ENCODE results near the gene PHAX.
"Not testable (repeated sequence)": the region's sequence is repeated elsewhere in the genome, so short reads cannot be mapped to it uniquely, and the experiment has no call there.

PHAX gene

GRCh38 chr5:126583761-126584160 is 17.0 kb upstream of the PHAX start:
- Histone ChIP-seq H3K4me1 (ENCODE audit: control insufficient read depth, insufficient read depth, low read length) (no peaks in the 10 kb centered on the region), H3K27me3 (ENCODE audit: control insufficient read depth, insufficient read depth, low read length) (no peaks in the 10 kb centered on the region), H3K4me3 (ENCODE audit: low read length) (no peak overlapping the region), H3K27ac (ENCODE audit: low read length) (no peak overlapping the region), H3K9me3 (ENCODE audit: control insufficient read depth, insufficient read depth, low read length) (no peaks in the 10 kb centered on the region), H3K36me3 (ENCODE audit: control insufficient read depth, insufficient read depth, low read length) (peaks cover 21% of the 10 kb centered on the region; the same call in 1 of the 2 replicates)
- DNase-seq (ENCODE audit: low read depth, low spot score), result no peak
- no CpG with 5 or more reads among the region's 3 CpGs for WGBS (ENCODE audit: insufficient coverage, insufficient read length)

DNA sequence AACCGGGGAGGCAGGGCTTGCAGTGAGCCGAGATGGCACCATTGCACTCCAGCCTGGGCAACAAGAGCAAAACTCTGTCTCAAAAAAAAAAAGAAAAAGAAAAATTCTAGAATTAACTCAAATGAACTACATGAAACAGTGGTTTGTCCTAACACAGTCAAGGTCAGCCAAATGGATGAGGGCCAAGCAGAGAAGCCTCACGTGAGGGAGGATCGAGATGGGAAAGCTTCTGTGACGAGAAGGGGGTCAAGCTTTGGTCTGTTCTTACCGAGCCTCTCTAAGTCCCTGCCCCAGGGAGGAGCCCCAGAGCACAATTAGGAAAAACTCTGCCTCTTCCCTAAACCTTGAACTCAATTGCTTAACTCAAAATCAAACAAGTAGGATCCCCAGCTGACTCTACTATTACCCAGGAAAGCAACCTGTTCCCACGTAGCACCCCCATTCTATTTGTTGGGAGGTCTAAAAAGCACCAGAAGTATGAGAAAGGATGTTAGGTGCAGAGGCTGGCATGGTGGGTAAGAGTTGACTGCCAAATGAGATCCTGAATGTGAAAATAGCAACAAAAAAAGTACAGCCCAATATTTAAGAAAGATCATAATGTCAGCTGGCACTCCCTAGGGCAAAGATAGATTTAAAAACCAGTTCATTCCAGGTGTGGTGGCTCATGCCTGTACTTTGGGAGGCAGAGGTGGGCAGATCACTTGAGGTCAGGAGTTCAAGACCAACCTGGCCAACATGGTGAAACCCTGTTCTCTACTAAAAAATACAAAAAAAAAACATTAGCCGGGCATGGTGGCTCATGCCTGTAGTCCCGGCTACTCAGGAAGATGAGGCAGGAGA is 13.0 kb upstream of the PHAX start:
- Histone ChIP-seq H3K36me3 (ENCODE audit: control insufficient read depth, insufficient read depth, low read length) (peaks cover 20% of the 10 kb centered on the region), H3K9me3 (ENCODE audit: control insufficient read depth, insufficient read depth, low read length) (no peaks in the 10 kb centered on the region), H3K4me3 (ENCODE audit: low read length) (no peak overlapping the region), H3K4me1 (ENCODE audit: control insufficient read depth, insufficient read depth, low read length) (no peaks in the 10 kb centered on the region), H3K27me3 (ENCODE audit: control insufficient read depth, insufficient read depth, low read length) (no peaks in the 10 kb centered on the region), H3K27ac (ENCODE audit: low read length) (no peak overlapping the region)
- WGBS (ENCODE audit: insufficient coverage, insufficient read length), result no CpG with 5 or more reads among the region's 9 CpGs
- no peak for DNase-seq (ENCODE audit: low read depth, low spot score)

DNA sequence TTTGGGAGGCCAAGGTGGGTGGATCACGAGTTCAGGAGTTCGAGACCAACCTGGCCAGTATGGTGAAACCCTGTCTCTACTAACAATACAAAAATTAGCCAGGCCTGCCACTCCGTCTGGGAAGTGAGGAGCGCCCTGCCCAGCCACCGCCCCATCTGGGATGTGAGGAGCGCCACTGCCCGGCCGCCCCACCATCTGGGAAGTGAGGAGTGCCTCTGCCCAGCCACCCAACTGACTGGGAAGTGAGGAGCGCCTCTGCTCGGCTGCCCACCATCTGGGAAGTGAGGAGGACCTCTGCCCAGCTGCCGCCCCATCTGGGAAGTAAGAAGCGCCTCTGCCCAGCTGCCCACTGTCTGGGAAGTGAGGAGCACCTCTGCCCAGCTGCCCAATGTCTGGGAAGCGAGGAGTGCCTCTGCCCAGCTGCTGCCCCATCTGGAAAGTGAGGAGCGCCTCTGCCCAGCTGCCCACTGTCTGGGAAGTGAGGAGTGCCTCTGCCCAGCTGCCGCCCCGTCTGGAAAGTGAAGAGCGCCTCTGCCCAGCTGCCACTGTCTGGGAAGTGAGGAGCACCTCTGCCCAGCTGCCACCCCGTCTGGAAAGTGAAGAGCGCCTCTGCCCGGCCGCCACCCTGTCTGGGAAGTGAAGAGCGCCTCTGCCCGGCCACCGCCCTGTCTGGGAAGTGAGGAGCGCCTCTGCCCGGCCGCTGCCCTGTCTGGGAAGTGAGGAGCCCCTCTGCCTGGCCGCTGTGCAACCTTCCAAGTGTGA is 11.0 kb upstream of the PHAX start:
- Histone ChIP-seq H3K4me3 (ENCODE audit: low read length) (no peak overlapping the region), H3K27me3 (ENCODE audit: control insufficient read depth, insufficient read depth, low read length) (no peaks in the 10 kb centered on the region), H3K36me3 (ENCODE audit: control insufficient read depth, insufficient read depth, low read length) (peaks cover 18% of the 10 kb centered on the region), H3K27ac (ENCODE audit: low read length) (no peak overlapping the region), H3K9me3 (ENCODE audit: control insufficient read depth, insufficient read depth, low read length) (no peaks in the 10 kb centered on the region), H3K4me1 (ENCODE audit: control insufficient read depth, insufficient read depth, low read length) (no peaks in the 10 kb centered on the region)
- DNase-seq (ENCODE audit: low read depth, low spot score), result no peak
- WGBS (ENCODE audit: insufficient coverage, insufficient read length), result no CpG with 5 or more reads among the region's 28 CpGs

DNA sequence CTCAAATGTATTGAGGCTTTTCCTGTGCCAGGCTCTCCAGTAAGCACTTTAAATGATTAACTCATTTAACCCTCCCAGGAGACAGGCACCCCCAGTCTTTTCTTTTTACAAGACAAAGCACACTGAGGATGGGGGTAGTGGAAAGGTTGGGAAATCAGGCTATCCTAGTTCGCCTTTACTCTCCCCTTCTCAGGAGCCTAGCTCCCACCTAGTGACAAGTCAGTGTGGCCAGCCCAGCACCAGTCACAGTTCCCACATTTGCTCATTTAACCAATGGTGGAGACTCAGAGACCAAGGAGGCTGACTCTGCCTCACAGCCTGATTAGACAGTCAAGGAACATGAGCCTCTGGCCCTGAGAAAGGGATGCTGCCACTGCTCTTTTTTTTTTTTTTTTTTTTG is 9.2 kb upstream of the PHAX start:
- no peaks in the 10 kb centered on the region; the same call in 1 of the 2 replicates for H3K4me1 ChIP-seq (ENCODE audit: control insufficient read depth, insufficient read depth, low read length)
- no peaks in the 10 kb centered on the region for H3K9me3 ChIP-seq (ENCODE audit: control insufficient read depth, insufficient read depth, low read length)
- H3K27me3 ChIP-seq (ENCODE audit: control insufficient read depth, insufficient read depth, low read length), result no peaks in the 10 kb centered on the region
- WGBS (ENCODE audit: insufficient coverage, insufficient read length), result no CpG with 5 or more reads among the region's 1 CpG
- no peak for DNase-seq (ENCODE audit: low read depth, low spot score)
- H3K27ac ChIP-seq (ENCODE audit: low read length), result no peak overlapping the region
- H3K4me3 ChIP-seq (ENCODE audit: low read length), result no peak overlapping the region
- H3K36me3 ChIP-seq (ENCODE audit: control insufficient read depth, insufficient read depth, low read length), result peaks cover 13% of the 10 kb centered on the region

GRCh38 chr5:126594748-126595485 is 5.8 kb upstream of the PHAX start, which contains the start of gene ALDH7A1:
TSS of gene ALDH7A1 (minus strand) at chr5:126595219. CDS start at chr5:126595198, 21 bp downstream.
- H3K36me3 ChIP-seq (ENCODE audit: control insufficient read depth, insufficient read depth, low read length), result peaks cover 2% of the 10 kb centered on the region; the same call in 1 of the 2 replicates
- H3K27me3 ChIP-seq (ENCODE audit: control insufficient read depth, insufficient read depth, low read length), result no peaks in the 10 kb centered on the region
- H3K9me3 ChIP-seq (ENCODE audit: control insufficient read depth, insufficient read depth, low read length), result no peaks in the 10 kb centered on the region
- peak; percentile 87 for DNase-seq (ENCODE audit: low read depth, low spot score)
- H3K27ac ChIP-seq (ENCODE audit: low read length), result no peak within 1 kb of the TSS
- H3K4me3 ChIP-seq (ENCODE audit: low read length), result peak within 1 kb of the TSS; percentile 65; the same call in 1 of the 2 replicates
- peaks cover 1% of the 10 kb centered on the region; the same call in 1 of the 2 replicates for H3K4me1 ChIP-seq (ENCODE audit: control insufficient read depth, insufficient read depth, low read length)
- WGBS (ENCODE audit: insufficient coverage, insufficient read length), result no CpG with 5 or more reads among the region's 44 CpGs

DNA sequence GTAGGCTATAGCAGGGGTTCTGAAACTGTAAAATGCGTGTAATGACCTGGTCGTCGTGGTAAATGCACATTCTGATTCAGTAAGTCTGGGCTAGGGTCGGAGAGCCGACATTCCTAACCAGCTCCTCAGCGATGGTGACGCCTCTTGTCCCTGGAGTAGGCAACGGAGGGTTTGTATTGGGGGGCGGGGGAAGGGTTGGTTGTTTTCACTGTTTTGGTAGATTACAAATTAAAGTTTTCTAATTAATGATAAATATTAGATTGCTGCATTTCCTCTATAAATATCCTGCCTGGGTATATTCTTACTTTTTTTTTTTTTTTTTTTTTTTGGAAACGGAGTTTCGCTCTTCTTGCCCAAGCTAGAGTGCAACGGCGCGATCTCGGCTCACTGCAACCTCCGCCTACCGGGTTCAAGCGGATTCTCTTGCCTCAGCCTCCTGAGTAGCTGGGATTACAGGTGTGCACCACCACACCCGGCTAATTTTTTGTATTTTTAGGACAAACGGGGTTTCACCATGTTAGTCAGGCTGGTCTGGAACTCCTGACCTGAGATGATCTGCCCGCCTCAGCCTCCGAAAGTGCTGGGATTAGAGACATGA is 5.2 kb upstream of the PHAX start:
- no peak overlapping the region for H3K27ac ChIP-seq (ENCODE audit: low read length)
- H3K4me3 ChIP-seq (ENCODE audit: low read length), result peak overlapping the region; percentile 47; the same call in 1 of the 2 replicates

DNA sequence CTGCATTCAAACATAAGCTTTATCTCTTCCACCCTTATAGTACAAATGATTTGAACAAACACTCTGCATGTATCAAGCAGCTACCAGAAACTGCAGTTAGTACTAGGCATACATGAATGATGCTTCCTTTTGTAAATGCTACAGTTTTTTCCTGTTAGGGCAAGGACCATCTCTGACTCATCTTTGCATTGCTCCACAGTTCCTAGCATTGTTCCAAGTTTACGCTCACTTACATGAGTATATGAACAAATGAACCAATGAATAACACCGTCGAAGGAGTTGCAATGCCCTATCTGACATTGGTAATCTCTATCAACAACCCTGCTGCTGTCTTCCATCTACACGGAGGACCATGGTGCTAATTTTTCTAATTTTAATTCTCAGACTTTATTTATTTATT is 3.6 kb upstream of the PHAX start:
- no peak overlapping the region for H3K27ac ChIP-seq (ENCODE audit: low read length)
- no peaks in the 10 kb centered on the region for H3K27me3 ChIP-seq (ENCODE audit: control insufficient read depth, insufficient read depth, low read length)
- no peak overlapping the region for H3K4me3 ChIP-seq (ENCODE audit: low read length)
- no peaks in the 10 kb centered on the region for H3K9me3 ChIP-seq (ENCODE audit: control insufficient read depth, insufficient read depth, low read length)
- no CpG with 5 or more reads among the region's 4 CpGs for WGBS (ENCODE audit: insufficient coverage, insufficient read length)
- no peak for DNase-seq (ENCODE audit: low read depth, low spot score)
- peaks cover 1% of the 10 kb centered on the region; the same call in 1 of the 2 replicates for H3K4me1 ChIP-seq (ENCODE audit: control insufficient read depth, insufficient read depth, low read length)
- H3K36me3 ChIP-seq (ENCODE audit: control insufficient read depth, insufficient read depth, low read length), result no peaks in the 10 kb centered on the region

More for the DNA sequence above, 5.2 kb upstream of the PHAX start:
- DNase-seq (ENCODE audit: low read depth, low spot score), result no peak
- peaks cover 1% of the 10 kb centered on the region; the same call in 1 of the 2 replicates for H3K4me1 ChIP-seq (ENCODE audit: control insufficient read depth, insufficient read depth, low read length)
- H3K9me3 ChIP-seq (ENCODE audit: control insufficient read depth, insufficient read depth, low read length), result no peaks in the 10 kb centered on the region
- H3K36me3 ChIP-seq (ENCODE audit: control insufficient read depth, insufficient read depth, low read length), result no peaks in the 10 kb centered on the region
- no peaks in the 10 kb centered on the region for H3K27me3 ChIP-seq (ENCODE audit: control insufficient read depth, insufficient read depth, low read length)
- no CpG with 5 or more reads among the region's 22 CpGs for WGBS (ENCODE audit: insufficient coverage, insufficient read length)

DNA sequence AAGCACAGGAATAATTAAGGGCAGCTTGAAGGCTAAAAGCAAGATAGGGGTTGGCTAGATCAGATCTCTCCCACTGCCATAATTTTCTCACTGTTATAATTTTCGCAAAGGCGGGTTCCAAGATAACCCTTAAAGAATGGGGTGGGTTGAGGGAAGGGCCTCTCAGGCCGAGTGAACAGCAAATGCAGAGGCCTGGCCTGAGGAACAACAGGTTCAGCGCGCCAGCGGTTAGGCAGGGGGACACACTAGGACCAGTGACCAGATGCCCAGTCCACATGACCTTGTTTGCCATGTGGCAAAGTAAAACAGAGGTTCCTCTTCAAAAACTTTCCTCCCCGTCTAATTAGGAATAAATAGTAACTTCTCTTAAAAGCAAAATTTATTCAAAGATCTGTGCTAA is 1.2 kb upstream of the PHAX start:
- WGBS (ENCODE audit: insufficient coverage, insufficient read length), result no CpG with 5 or more reads among the region's 7 CpGs
- no peak overlapping the region for H3K4me3 ChIP-seq (ENCODE audit: low read length)
- no peak for DNase-seq (ENCODE audit: low read depth, low spot score)
- no peaks in the 10 kb centered on the region for H3K9me3 ChIP-seq (ENCODE audit: control insufficient read depth, insufficient read depth, low read length)
- peaks cover 5% of the 10 kb centered on the region for H3K36me3 ChIP-seq (ENCODE audit: control insufficient read depth, insufficient read depth, low read length)
- no peak overlapping the region for H3K27ac ChIP-seq (ENCODE audit: low read length)
- peaks cover 1% of the 10 kb centered on the region; the same call in 1 of the 2 replicates for H3K4me1 ChIP-seq (ENCODE audit: control insufficient read depth, insufficient read depth, low read length)
- H3K27me3 ChIP-seq (ENCODE audit: control insufficient read depth, insufficient read depth, low read length), result no peaks in the 10 kb centered on the region

- not testable (repeated sequence) for H3K9me3 ChIP-seq (ENCODE audit: control insufficient read depth, insufficient read depth, low read length); H3K36me3 ChIP-seq (ENCODE audit: control insufficient read depth, insufficient read depth, low read length); DNase-seq (ENCODE audit: low read depth, low spot score); H3K4me1 ChIP-seq (ENCODE audit: control insufficient read depth, insufficient read depth, low read length); H3K27ac ChIP-seq (ENCODE audit: low read length); H3K27me3 ChIP-seq (ENCODE audit: control insufficient read depth, insufficient read depth, low read length)
- H3K4me3 ChIP-seq (ENCODE audit: low read length), result peak overlapping the region; percentile 79; the same call in 1 of the 2 replicates
- no CpG with 5 or more reads among the region's 15 CpGs for WGBS (ENCODE audit: insufficient coverage, insufficient read length)
Observed at GRCh38 chr5:126599971-126600630, 646 bp upstream of the PHAX start.
